GM18526 (cell line): ENCODE data around the gene SERPINB6.

Experiments
- POLR2A ChIP-seq: IDR thresholded peaks from 3 replicates; pipeline ENCODE4 v1.6.1; 2011; ENCODE audit not compliant: insufficient read length; ENCODE audit errors: extremely low read depth

SERPINB6 gene

GRCh38 chr6:2984738-2985406 lies 13.5 kb upstream of the SERPINB6 start:
- no peak for TF ChIP-seq POLR2A

- TF ChIP-seq POLR2A: no peak
Measured at GRCh38 chr6:2982426-2983117, 11.2 kb upstream of the SERPINB6 start.

- TF ChIP-seq POLR2A: no peak
Measured at GRCh38 chr6:2980465-2980855, 9.1 kb upstream of the SERPINB6 start.

- no peak for TF ChIP-seq POLR2A
Measured at GRCh38 chr6:2979819-2980464, 8.6 kb upstream of the SERPINB6 start.

GRCh38 chr6:2978923-2979322 lies 7.6 kb upstream of the SERPINB6 start:
- TF ChIP-seq POLR2A: no peak

GRCh38 chr6:2977799-2978590 lies 6.6 kb upstream of the SERPINB6 start:
- TF ChIP-seq POLR2A: no peak

GRCh38 chr6:2977290-2977689 lies 5.9 kb upstream of the SERPINB6 start:
- TF ChIP-seq POLR2A: no peak

GRCh38 chr6:2976571-2977085 lies 5.3 kb upstream of the SERPINB6 start:
- TF ChIP-seq POLR2A: no peak

GRCh38 chr6:2976060-2976459 lies 4.7 kb upstream of the SERPINB6 start:
- no peak for TF ChIP-seq POLR2A

- TF ChIP-seq POLR2A: no peak
Measured at GRCh38 chr6:2973676-2974075, 2.3 kb upstream of the SERPINB6 start.

- TF ChIP-seq POLR2A: no peak
Measured at GRCh38 chr6:2970753-2971419, 481 bp downstream of the SERPINB6 start.

- TF ChIP-seq POLR2A: no peak
Measured at GRCh38 chr6:2970034-2970685, 1.2 kb downstream of the SERPINB6 start.

- no peak for TF ChIP-seq POLR2A
Measured at GRCh38 chr6:2969549-2969948, 1.8 kb downstream of the SERPINB6 start.

- no peak for TF ChIP-seq POLR2A
Measured at GRCh38 chr6:2968600-2969135, 2.7 kb downstream of the SERPINB6 start.

GRCh38 chr6:2967936-2968335 lies 3.4 kb downstream of the SERPINB6 start:
- no peak for TF ChIP-seq POLR2A

GRCh38 chr6:2966347-2966746 lies 5.0 kb downstream of the SERPINB6 start:
- no peak for TF ChIP-seq POLR2A
